Stimulated activated CD8-positive, alpha-beta memory T cell treated with anti-CD3 and anti-CD28 coated beads, Interleukin-15, amount 100 ng/mL, for 1 hour (primary cell): ENCODE measurements around the gene KCNA5.

Experiments used
- DNase-seq: peaks from one replicate; pipeline ENCODE4 v3.0.0-alpha.2; 2020; ENCODE audit warnings: low read depth

Gene KCNA5

DNA sequence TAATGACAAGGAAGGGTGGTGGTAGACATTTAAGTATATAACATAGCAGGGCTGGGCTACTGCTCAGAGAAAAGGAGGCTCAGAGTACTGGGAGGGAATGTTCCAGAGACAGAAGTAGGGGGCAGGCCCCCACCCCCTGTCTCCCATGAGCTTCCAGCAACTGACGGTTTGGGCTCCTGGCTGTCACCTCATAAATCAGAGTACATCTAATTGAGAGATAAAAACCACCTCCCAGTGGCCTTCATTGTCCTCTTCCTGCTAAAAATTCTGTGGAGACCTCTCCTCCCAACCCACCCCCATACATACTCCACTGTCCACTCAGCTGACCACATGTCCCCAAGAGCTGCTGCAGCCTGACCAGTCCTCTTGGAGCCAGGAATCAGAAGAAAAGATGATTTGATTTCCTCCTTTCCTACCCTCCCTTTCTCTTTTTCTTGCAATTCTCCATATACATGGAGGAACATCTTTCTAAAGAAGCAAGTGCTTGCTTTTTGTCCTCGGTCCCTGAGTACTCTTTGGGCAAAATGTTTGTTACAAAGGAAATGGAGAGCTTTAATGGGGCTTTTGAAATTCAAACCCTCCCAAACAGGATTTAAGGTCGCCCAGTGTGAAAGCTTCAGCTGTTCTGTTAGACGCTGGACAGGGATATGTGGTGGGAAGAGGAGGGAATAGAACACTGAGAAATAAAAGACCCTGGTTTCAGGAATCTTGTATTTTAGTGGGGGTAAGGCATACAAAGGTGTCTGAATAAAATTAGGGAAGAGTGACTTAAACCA, 16.4 kb upstream of the KCNA5 start:
- no peak for DNase-seq

DNA sequence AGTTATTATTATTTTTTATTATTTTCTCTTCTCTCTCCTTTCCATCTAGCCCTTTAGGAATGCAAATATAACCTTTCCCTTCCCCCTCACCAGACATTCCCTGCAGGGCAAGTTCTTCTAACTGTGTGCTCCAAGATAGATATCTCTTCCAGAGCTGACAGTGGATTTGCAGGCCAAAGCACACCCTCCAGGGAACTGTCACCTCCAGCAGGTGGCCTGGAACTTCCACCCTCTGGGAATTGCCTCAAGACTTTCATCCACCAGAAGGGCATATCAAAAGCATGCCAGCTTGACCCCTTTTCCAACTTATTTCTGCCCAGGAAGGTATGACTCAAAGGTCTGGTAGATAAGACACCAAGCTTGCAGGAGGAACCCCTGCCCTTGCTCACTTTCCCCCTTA, 13.6 kb upstream of the KCNA5 start:
- no peak for DNase-seq

DNA sequence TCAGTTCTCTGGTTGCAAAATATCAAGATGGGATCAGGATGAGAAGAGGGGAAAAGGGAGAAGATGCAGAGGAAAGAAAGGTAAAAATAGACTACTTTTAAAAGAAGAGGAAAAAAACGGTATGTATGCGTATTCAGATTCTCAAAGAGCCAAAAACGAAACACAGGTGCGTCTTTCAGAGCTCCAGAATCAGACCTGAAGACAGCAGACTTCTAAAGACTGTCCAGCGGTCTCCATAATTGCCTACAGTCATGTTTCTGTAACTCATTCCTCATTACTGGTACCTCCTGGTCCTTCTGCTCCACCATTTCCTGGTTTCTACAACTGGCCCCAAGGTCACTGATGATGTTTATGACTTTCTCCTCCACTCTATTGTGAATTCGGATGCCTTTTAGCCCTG, 12.4 kb upstream of the KCNA5 start:
- DNase-seq = no peak

DNA sequence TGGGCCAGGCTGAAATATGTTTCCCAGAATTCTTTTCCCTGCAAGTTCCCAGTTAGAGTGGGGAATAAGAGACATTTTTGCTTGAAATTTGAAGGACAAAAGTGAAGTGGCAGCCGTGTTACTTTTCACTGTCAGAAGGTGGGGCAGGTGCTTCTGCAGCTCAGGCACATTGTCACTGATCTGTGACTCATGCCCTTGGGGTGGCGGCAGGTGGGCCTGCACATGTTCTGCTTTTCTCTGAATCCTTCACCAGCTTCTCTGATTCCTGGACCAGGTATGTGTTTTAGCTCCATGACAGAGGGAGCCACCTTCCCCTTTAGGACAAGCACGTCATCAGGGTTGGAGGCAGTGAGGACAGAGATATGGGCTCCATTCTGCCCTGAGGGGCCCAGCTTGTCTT, 11.7 kb upstream of the KCNA5 start:
- DNase-seq = no peak

DNA sequence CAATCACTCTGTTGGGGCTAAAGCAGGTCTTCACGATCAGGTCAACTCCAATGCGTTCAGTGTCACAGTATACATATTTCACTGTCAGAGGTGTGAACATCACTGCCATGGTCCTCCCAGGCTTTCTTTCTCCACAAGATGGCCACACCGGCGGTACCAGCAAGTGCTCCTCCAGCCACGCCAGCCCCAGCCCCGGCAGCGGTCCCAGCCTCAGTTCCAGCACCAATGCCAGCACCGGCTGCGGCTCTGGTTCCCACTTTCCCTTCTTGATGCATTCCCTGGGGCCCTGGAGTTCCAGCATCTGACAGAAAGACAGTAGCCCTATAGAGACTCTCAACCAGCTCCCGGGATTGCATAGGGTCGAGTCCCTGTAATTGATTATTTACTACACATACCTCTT, 10.9 kb upstream of the KCNA5 start:
- DNase-seq = no peak

DNA sequence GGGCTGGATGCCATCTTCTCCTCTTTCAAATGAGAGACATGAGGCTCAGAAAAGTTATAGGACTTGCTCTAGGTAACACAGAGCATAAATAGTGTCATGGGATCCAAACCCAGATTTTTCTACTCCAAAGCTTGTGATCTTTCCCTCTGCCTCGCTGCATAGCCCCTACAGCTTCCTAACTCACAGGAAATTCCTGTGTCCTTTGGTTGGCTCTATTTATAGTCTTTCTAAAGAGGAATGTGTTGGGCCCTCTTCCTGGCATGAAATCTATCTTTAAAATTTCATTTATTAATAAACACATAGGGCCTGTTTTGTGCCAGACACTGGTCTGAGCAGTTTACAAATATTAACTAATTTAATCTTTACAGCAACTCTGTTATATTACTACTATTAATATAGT, 9.8 kb upstream of the KCNA5 start:
- no peak for DNase-seq

DNA sequence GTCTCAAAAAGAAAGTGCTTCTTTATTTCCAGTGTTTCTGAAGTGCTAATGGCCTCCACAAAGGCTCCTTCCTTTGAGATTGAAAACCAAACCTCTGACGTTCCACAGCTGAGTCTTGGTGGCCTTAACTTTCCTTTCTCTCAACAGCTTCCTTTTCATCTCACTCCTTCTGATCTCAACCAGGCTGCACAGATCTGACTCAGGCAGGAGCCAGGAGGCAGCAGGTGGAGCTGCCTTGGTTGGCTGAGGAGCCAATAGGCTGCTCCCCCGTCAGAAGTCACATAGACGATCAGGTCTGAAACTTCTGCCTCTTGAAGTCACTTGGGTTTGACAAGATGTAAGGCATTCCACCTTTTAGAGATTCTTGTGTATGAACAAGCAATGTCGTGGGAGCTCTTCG, 9.1 kb upstream of the KCNA5 start:
- DNase-seq = no peak

DNA sequence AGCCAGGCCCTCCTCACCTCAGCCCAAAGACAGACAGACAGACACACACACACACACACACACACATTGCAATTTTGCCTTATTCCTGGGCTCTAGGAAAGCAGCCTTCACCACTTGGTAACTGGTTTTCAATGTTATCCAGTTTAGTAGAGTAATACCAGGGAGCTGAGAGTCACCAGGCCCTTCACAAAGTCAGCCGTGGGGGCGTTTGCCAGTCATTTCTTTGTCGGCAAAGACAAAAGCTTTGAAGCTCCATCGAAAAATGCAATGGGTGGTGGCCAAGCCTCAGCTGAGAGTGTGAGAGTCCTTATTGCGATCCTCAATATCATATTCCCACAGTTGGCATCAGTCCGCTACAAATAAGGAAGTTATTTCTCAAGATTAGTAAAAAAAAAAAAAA, 8.1 kb upstream of the KCNA5 start:
- no peak for DNase-seq

DNA sequence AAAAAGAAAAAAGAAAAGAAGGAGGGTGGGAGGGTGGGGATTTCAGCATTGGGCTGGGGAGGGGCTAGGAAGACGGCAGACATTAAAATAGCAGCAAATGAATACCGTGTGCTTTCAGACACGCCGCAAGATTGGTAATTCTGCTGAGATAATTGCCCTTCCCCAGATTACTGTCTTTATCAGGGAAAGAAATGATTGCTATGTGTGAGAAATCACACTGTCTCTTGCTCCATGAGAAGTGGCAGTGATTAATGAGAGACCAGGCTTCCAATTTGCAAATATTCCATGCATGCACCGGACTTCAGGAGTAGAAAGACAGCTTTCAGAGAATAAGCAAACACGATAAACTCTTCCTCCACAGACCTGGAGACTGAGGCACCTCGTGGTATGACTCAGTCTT, 7.6 kb upstream of the KCNA5 start:
- DNase-seq = no peak

DNA sequence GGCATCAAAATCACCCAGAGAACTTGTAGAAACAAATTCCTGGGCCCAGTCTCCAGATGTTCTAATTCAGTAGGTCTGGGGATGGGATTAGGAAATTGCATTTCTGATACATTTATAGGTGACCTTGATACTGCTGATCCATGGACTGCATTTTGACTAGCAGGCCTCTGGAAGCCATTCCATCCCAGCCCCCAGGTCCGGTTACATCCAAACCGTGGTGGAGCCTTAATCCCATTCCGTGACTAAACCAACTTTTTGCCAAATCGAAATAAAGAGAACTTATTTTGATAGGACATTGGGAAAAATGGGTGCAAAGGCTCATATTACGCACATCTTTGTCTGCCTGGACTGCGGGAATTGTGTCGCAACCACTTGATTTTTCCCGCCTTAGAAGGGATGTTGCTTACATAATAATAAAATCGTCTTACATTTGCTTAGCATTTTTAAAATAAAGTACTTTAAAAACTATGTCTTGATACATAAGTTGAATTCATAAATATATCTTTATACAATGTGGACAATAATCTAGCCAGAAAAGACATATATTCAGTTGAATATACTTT, 5.8 kb upstream of the KCNA5 start:
- no peak for DNase-seq

DNA sequence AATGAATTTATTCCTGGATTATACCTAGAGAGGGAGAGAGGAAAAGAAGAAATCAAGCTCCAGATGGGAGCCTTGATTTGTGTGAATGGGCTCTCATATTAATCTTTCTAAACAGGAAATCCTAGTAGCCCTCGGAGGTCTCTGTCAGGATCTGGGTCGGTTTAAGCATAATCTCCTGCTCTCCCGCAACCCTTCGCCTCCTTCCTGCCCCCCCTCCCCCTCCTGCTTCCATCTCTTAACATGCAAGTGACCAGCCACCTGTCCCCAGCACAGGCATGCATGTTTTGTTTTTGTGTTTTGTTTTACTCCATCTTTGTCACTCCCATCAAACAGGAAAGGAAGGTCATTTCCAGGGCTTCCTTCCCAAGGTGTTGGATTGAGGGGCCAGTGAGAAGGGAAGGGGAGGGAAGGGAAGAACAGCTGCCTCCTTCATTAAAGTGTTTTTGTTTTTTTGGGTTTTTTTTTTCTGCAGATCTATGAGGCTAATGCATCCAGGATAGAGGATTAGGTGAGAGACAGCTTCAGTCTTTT, 4.8 kb upstream of the KCNA5 start:
- no peak for DNase-seq

DNA sequence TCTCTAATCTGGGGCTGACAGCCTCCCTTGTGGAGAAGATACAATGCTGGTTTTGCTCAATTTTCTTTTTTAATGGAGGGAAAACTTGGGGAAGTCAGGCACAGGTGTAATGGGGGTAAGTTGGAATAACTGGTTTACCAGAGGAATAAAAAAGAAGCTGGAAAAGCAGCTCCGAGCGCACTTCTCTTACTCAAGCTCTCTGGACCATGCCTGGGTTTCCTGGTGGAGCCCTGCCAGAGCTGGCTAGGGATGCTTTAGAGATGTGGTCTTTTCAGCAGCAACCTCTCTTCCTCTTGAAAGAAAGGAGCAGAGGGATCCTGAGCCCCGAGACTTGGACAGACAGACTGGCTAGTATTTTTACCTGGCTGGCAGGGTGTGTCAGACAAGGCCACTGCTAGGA, 3.9 kb upstream of the KCNA5 start:
- DNase-seq = no peak

DNA sequence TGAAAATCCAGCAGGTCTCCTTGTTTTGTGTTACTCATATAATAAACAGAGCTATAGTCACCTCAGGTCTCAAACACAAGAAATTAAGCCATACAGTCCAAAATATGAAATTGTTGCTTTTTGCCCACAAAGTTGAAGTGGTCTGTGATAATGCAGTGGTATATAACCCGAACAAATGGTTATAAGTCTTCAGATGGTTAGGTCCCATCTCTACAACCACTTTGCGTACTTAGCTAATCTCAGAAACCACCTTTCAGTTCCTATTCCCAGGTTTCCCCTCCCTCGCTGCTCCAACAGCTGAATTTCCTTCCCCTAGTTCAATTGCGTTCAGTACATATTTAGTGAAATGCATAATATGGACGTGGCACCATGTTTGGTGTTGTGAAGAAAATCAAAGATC, 3.3 kb upstream of the KCNA5 start:
- no peak for DNase-seq

DNA sequence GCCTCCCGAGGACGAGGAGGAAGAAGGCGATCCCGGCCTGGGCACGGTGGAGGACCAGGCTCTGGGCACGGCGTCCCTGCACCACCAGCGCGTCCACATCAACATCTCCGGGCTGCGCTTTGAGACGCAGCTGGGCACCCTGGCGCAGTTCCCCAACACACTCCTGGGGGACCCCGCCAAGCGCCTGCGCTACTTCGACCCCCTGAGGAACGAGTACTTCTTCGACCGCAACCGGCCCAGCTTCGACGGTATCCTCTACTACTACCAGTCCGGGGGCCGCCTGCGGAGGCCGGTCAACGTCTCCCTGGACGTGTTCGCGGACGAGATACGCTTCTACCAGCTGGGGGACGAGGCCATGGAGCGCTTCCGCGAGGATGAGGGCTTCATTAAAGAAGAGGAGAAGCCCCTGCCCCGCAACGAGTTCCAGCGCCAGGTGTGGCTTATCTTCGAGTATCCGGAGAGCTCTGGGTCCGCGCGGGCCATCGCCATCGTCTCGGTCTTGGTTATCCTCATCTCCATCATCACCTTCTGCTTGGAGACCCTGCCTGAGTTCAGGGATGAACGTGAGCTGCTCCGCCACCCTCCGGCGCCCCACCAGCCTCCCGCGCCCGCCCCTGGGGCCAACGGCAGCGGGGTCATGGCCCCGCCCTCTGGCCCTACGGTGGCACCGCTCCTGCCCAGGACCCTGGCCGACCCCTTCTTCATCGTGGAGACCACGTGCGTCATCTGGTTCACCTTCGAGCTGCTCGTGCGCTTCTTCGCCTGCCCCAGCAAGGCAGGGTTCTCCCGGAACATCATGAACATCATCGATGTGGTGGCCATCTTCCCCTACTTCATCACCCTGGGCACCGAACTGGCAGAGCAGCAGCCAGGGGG, 979 bp downstream of the KCNA5 start:
- DNase-seq = no peak

DNA sequence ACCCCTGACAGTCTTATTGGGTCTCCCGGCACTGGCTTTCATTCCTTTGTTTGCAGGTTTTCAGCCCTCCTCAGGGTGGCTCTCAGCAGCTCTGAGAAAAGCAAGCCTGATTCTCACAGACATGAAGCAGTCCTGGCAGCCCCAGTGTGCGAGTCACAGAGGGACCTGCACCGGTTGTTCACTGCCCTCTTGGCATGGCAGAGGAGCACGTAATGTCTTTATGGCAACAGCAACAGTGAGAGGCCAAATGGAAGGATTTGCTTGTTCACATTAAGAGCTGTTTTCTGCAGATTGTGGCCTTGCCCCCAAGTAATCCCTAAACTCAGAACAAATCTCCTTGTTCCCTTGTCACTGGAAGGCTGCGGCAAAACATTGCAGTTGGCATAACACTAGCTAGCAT, 3.4 kb downstream of the KCNA5 start:
- DNase-seq = no peak

DNA sequence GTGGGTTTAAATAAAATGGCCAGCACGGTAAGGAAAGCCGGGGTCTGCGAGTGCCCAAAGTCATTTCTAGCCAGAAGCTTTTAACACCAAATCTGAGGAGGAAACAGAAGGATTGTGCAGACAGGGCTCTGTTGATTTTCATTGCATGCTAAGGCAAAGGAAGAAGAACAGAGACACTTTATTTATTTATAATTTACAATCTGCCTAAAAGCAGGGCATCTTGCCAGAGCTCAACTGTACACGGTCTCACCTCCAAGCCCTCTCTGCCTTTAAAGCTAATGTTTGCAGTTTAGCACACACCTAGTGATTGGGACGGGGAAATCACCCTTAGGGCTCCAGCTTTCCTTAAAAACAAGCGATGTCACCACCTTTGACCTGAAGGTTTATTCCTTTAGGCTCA, 4.0 kb downstream of the KCNA5 start:
- no peak for DNase-seq

DNA sequence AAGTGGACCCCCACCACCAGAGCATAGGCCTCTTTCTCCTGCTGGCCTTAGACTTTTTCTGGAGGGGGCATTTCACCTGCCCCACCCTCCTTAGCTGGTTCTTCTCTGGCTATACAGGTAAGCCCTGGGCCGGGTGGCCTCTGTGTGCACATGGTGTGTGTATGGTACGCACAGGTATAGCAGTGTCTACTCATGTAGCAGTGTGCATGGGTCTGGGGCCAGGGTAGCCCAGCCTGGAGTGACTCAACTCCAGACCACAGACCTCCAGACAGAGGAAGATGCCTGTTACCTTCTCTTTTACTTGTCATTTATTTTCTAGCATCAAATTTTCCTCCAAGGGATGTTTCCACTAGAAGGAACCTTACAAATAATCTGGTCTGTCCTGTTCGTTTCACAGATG, 6.9 kb downstream of the KCNA5 start:
- DNase-seq = no peak

DNA sequence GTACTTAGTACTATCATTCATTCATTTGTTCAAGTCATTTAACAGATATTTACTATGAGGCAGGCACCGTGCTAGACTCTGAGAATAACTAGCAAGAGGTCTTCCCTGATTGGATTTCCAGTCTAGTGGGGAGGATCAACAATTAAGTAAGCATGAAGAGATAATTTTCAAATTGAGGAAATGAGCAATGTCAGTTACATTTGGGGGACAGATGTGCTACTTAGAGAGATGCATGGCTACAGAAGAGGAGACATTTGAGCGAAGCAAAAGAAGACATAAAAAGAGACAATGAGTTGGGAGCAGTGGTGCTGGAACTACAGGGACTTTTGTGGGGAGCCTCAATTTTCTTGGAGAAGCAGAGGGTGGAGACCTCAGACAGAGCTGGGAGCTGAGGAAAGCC, 7.7 kb downstream of the KCNA5 start:
- no peak for DNase-seq

DNA sequence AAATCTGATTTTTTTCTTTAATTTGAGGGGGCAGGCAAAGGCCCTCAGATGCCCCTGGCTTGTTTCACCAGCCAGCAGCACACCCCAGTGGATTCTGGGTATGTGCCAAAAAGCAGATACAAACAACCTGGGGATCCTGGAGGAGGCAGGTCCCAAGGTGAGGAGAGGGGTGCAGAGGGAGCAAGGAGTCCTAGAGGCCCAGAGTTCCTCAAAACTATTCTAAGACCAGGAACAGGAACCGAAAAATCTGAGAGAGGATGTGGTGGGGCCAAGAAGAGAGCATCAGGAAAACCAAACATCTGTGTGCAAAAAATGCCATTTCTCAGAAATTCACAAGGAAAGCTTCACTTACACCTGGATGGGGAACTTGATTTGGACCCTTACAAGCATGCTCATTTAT, 8.2 kb downstream of the KCNA5 start:
- no peak for DNase-seq

DNA sequence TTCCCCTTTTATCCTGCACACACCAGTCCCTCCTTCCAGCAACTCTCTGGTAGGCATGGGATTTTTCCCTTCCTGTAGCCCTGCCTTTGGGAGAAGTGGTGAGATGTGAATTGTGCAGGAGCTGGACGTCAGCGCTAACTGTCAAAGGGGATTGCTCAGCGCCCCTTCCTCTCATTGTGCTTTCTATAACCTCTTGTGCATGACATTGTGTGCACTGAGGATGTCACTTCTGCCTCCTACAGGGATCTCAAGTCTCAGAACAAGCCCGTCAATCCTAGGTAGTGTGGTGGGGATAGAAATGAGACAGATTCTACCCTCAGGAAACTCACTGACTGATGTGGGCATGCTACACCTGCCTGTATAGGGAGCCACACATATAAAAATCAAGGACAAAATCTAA, 8.7 kb downstream of the KCNA5 start:
- DNase-seq = no peak

DNA sequence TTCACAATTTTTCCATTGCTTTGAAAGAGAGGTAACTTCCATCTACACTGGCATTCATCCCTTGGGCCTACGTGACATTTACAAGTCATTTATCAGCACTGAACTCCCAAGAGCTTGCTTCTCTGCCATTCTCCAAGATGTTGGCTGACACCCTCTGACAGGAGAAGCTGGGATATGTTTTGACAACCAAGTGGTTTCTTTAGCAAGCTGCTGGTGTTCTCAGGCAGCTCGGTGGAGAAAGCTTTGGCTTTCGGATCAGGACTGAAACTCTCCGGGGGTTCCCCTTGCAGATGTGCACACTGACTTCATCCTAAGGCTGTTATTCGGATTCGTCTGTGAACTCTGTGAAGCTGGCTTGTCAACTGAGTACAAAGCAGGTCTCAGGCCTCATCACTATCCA, 15.7 kb downstream of the KCNA5 start:
- DNase-seq = no peak

DNA sequence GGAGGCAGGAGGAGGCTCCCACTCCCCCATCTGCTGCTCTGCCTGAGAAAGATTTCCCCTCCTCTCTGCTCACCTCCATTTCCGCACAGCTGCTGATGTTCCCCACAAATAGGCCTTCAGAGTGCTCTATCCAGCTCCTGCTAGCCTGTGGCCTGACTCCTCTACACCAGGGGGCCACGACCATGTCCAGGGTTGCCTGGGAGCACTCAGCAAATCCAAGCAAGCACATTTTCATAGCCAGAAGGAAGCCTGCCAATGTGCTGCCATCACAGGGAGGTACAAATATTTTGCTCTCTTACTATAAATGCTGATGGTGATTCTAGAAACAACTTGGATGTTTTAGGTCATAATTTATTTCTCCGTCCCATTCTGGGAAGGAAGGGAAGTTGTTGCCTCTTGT, 17.3 kb downstream of the KCNA5 start:
- DNase-seq = no peak

DNA sequence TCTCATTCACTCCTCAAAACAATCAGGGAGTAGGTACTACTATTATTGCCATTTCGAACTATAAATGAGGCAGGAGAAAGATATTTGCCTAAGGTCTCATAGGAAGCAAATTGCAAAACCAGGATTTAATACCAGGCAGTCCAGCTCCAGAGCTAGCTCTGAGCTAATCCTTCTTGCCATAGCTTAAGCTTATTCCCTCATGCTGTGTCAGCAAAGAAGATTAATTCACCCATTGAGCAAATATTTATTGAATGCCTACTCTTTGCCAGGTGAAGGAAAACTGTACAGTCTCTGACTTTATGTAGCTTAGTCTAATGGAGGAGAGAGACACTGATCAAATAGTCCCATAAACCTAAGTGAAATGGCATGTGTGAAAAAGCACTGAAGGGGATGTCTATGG, 19.5 kb downstream of the KCNA5 start:
- no peak for DNase-seq
